ENCODE results near the gene SPTY2D1. TPM values are rescaled to one million over a fixed set of nuclear protein-coding genes. Genes with fewer than 3 reads are reported as not detected.

Gene SPTY2D1
- total and polyA plus RNA-seq, 2 experiments from 2014 or later = 5.9 to 14.1 TPM

DNA sequence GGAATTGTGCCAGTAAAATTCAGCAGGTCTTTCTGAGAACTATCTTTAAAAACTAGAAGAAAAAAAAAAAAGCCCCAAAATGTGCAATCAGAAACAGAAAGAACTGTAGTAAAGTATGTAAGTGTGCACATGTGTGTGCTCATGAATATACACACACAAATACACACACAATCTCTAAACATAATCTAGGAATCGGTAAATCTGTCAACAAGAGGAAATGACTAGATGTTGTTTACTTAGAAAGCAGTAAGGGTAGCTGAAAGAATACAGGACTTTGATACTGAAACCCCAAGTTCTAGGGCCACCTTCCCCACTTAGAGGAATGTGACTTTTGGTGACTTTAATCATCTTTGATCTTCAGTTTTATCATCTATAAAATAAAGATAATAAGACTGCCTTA, 58.8 kb downstream of the SPTY2D1 start:
- no peak overlapping the region for H3K4me2 ChIP-seq
- no peak overlapping the region for H2AFZ ChIP-seq
- H3K4me3 ChIP-seq = no peak overlapping the region
- no peaks in the 10 kb centered on the region for H3K9me2 ChIP-seq (ENCODE audit: insufficient read depth)
- H3K4me1 Mint-ChIP-seq = peaks cover 3% of the 10 kb centered on the region; the same call in 1 of the 3 replicates
- no peak overlapping the region for H3K4me3 Mint-ChIP-seq
- H3K36me3 ChIP-seq (ENCODE audit: insufficient read depth) = no peaks in the 10 kb centered on the region
- no peak for DNase-seq (ENCODE audit: low spot score)
- H3K27me3 ChIP-seq (ENCODE audit: insufficient read depth) = no peaks in the 10 kb centered on the region
- ATAC-seq = no peak
- H3K9me3 Mint-ChIP-seq = no peaks in the 10 kb centered on the region
- H3K79me2 ChIP-seq (replicated peaks; ENCODE audit: insufficient read depth) = no peaks in the 10 kb centered on the region
- no peak overlapping the region for H3K27ac ChIP-seq (ENCODE audit: low read depth)
- H3K4me1 ChIP-seq (ENCODE audit: insufficient read depth) = peaks cover 5% of the 10 kb centered on the region; the same call in 1 of the 2 replicates
- peaks cover 3% of the 10 kb centered on the region; the same call in 2 of the 3 replicates for H3K36me3 Mint-ChIP-seq (ENCODE audit: low read depth)
- TF ChIP-seq CREB1 (CRISPR knock-in tag; IDR thresholded peaks at IDR 0.05; ENCODE audit: low read depth) = no peak
- no peak for TF ChIP-seq EZH2phosphoT487 (IDR thresholded peaks at IDR 0.05; ENCODE audit: unreplicated experiment)
- no peak for TF ChIP-seq CTCF (conservative IDR thresholded peaks at IDR 0.05; ENCODE audit: low read depth in 2 of 2)
- TF ChIP-seq ZNF114 (CRISPR knock-in tag; IDR thresholded peaks at IDR 0.05) = no peak
- TF ChIP-seq, protein P1, sequence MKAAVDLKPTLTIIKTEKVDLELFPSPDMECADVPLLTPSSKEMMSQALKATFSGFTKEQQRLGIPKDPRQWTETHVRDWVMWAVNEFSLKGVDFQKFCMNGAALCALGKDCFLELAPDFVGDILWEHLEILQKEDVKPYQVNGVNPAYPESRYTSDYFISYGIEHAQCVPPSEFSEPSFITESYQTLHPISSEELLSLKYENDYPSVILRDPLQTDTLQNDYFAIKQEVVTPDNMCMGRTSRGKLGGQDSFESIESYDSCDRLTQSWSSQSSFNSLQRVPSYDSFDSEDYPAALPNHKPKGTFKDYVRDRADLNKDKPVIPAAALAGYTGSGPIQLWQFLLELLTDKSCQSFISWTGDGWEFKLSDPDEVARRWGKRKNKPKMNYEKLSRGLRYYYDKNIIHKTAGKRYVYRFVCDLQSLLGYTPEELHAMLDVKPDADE (IDR thresholded peaks at IDR 0.05) = no peak
- TF ChIP-seq, protein P2, sequence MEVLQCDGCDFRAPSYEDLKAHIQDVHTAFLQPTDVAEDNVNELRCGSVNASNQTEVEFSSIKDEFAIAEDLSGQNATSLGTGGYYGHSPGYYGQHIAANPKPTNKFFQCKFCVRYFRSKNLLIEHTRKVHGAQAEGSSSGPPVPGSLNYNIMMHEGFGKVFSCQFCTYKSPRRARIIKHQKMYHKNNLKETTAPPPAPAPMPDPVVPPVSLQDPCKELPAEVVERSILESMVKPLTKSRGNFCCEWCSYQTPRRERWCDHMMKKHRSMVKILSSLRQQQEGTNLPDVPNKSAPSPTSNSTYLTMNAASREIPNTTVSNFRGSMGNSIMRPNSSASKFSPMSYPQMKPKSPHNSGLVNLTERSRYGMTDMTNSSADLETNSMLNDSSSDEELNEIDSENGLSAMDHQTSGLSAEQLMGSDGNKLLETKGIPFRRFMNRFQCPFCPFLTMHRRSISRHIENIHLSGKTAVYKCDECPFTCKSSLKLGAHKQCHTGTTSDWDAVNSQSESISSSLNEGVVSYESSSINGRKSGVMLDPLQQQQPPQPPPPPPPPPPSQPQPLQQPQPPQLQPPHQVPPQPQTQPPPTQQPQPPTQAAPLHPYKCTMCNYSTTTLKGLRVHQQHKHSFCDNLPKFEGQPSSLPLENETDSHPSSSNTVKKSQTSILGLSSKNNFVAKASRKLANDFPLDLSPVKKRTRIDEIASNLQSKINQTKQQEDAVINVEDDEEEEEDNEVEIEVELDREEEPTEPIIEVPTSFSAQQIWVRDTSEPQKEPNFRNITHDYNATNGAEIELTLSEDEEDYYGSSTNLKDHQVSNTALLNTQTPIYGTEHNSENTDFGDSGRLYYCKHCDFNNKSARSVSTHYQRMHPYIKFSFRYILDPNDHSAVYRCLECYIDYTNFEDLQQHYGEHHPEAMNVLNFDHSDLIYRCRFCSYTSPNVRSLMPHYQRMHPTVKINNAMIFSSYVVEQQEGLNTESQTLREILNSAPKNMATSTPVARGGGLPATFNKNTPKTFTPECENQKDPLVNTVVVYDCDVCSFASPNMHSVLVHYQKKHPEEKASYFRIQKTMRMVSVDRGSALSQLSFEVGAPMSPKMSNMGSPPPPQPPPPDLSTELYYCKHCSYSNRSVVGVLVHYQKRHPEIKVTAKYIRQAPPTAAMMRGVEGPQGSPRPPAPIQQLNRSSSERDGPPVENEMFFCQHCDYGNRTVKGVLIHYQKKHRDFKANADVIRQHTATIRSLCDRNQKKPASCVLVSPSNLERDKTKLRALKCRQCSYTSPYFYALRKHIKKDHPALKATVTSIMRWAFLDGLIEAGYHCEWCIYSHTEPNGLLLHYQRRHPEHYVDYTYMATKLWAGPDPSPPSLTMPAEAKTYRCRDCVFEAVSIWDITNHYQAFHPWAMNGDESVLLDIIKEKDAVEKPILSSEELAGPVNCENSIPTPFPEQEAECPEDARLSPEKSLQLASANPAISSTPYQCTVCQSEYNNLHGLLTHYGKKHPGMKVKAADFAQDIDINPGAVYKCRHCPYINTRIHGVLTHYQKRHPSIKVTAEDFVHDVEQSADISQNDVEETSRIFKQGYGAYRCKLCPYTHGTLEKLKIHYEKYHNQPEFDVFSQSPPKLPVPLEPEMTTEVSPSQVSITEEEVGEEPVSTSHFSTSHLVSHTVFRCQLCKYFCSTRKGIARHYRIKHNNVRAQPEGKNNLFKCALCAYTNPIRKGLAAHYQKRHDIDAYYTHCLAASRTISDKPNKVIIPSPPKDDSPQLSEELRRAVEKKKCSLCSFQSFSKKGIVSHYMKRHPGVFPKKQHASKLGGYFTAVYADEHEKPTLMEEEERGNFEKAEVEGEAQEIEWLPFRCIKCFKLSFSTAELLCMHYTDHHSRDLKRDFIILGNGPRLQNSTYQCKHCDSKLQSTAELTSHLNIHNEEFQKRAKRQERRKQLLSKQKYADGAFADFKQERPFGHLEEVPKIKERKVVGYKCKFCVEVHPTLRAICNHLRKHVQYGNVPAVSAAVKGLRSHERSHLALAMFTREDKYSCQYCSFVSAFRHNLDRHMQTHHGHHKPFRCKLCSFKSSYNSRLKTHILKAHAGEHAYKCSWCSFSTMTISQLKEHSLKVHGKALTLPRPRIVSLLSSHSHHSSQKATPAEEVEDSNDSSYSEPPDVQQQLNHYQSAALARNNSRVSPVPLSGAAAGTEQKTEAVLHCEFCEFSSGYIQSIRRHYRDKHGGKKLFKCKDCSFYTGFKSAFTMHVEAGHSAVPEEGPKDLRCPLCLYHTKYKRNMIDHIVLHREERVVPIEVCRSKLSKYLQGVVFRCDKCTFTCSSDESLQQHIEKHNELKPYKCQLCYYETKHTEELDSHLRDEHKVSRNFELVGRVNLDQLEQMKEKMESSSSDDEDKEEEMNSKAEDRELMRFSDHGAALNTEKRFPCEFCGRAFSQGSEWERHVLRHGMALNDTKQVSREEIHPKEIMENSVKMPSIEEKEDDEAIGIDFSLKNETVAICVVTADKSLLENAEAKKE (CRISPR knock-in tag; IDR thresholded peaks at IDR 0.05) = no peak
- no peak for TF ChIP-seq ZNF331 (CRISPR knock-in tag; IDR thresholded peaks at IDR 0.05; ENCODE audit: low read depth)
- no peak for TF ChIP-seq NANOG (IDR thresholded peaks at IDR 0.05; ENCODE audit: borderline replicate concordance)
- no peaks in the 10 kb centered on the region for H4K20me1 ChIP-seq (replicated peaks; ENCODE audit: insufficient read depth)
- H3F3A ChIP-seq (replicated peaks; ENCODE audit: low read depth) = no peaks in the 10 kb centered on the region
- peaks cover 5% of the 10 kb centered on the region for H3K27me3 Mint-ChIP-seq (ENCODE audit: insufficient read depth, low read depth, poor library complexity)
- no peak overlapping the region for H3K27ac Mint-ChIP-seq

Measured in GM23338 (cell line).